Thyroid gland (tissue), 4 donors: ENCODE data around the gene CLSTN2. TPM values are rescaled to one million over a fixed set of nuclear protein-coding genes. Genes with fewer than 3 reads are reported as not detected.

Experiments used
- DNase-seq, 2 donors: peaks; one replicate each; pipeline ENCODE4 v3.0.0-alpha.2; 2019
- H3K27ac ChIP-seq, 3 donors: fragments of 200-600 bp; sonication (generic); 1 replicate in 2 of 3; 2 replicates in 1 of 3; pipeline ENCODE4 v1.5.1; 2016 to 2019; ENCODE audit warnings: mild to moderate bottlenecking in 1 of 3, moderate library complexity in 1 of 3
- H3K27me3 ChIP-seq: fragments of 200-600 bp; sonication (generic); one replicate; pipeline ENCODE4 v1.5.1; 2019
- H3K36me3 ChIP-seq, 2 donors: fragments of 200-600 bp; sonication (generic); one replicate each; pipeline ENCODE4 v1.5.1; 2016 to 2019
- H3K4me1 ChIP-seq, 2 donors: fragments of 200-600 bp; sonication (generic); one replicate each; pipeline ENCODE4 v1.5.1; 2017 to 2019
- H3K4me3 ChIP-seq, 3 donors: fragments of 200-600 bp; sonication (generic); replicated peaks in 1 of 3; 1 replicate in 2 of 3; 2 replicates in 1 of 3; pipeline ENCODE4 v1.5.1; 2016; ENCODE audit warnings: mild to moderate bottlenecking in 1 of 3
- H3K9me3 ChIP-seq: fragments of 200-600 bp; sonication (generic); one replicate; pipeline ENCODE4 v1.5.1; 2017
- POLR2A ChIP-seq, 2 donors: fragments of 450-650 bp; IDR thresholded peaks; one replicate each; pipeline ENCODE4 v1.6.1; 2017; ENCODE audit warnings: antibody characterized with exemption in 2 of 2, mild to moderate bottlenecking in 2 of 2, moderate library complexity in 1 of 2
- WGBS, 2 donors: methylation state at CpG; one replicate each; pipeline ENCODE4 v1.1.5; 2017; 5-methylcytosine and 5-hydroxymethylcytosine counted together
- intact Hi-C: fragments of 100-400 bp; cut with DNase I; formaldehyde crosslinking; loops from one replicate; pipeline ENCODE4 v1.15.1; 2023
- total RNA-seq, 4 donors: library from RNA; depleted of rRNA; stranded (reverse); fragments of >200 nt; gene quantifications; one replicate each; pipeline ENCODE4 v1.2.3, GENCODE V29; 2016
- TF ChIP-seq, protein P1 (sequence below), 6 experiments: fragments of 200-600 bp in 3 of 6; fragments of 450-650 bp in 3 of 6; sonication (generic) in 3 of 6; IDR thresholded peaks; one replicate each; pipeline ENCODE4 v1.5.1; 2016 to 2019; ENCODE audit warnings: antibody characterized with exemption in 6 of 6, mild to moderate bottlenecking in 2 of 6, inconsistent platforms in 1 of 6, moderate library complexity in 1 of 6

CLSTN2 gene
- total RNA-seq, 4 donors from 2014 or later = 9.7 to 32.9 (median 15.5) TPM

DNA sequence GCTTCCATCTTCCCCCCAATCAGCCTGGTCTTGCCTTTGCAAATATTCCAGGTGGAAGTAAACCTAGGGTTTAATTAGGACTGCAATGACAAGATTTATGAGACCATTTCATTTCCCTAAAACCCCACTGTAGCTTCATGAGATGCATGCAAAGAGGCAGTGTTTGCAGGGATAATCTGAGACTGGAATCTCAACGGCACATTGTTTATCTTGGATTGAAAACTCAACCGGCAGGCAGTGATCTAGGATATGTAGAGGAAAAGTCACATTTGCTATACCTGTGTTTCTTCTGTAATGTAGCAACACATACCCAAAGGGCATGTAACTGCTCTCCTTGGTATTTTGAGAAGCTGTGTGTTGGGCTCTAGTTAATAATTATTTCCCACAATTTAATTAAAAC is 18.7 kb upstream of the CLSTN2 start:
- Histone ChIP-seq H3K4me1 (no peaks in the 10 kb centered on the region), H3K27ac (no peak overlapping the region), H3K4me3 (no peak overlapping the region), H3K27me3 (no peaks in the 10 kb centered on the region), H3K9me3 (no peaks in the 10 kb centered on the region), H3K36me3 (no peaks in the 10 kb centered on the region)
- no peak for DNase-seq
- TF ChIP-seq, protein P1, sequence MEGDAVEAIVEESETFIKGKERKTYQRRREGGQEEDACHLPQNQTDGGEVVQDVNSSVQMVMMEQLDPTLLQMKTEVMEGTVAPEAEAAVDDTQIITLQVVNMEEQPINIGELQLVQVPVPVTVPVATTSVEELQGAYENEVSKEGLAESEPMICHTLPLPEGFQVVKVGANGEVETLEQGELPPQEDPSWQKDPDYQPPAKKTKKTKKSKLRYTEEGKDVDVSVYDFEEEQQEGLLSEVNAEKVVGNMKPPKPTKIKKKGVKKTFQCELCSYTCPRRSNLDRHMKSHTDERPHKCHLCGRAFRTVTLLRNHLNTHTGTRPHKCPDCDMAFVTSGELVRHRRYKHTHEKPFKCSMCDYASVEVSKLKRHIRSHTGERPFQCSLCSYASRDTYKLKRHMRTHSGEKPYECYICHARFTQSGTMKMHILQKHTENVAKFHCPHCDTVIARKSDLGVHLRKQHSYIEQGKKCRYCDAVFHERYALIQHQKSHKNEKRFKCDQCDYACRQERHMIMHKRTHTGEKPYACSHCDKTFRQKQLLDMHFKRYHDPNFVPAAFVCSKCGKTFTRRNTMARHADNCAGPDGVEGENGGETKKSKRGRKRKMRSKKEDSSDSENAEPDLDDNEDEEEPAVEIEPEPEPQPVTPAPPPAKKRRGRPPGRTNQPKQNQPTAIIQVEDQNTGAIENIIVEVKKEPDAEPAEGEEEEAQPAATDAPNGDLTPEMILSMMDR (IDR thresholded peaks at IDR 0.05) = no peak
- no peak for TF ChIP-seq POLR2A (IDR thresholded peaks at IDR 0.05)
- intact Hi-C loops = no loop called here
- WGBS, 2 donors = 23 to 33% methylated on average over 2 of the region's 2 CpGs

- no peaks in the 10 kb centered on the region for H3K4me1 ChIP-seq
- H3K27me3 ChIP-seq = no peaks in the 10 kb centered on the region
- no peaks in the 10 kb centered on the region for H3K36me3 ChIP-seq
- intact Hi-C loops = no loop called here
- 88 to 92% methylated on average over 10 of the region's 10 CpGs for WGBS, 2 donors
- TF ChIP-seq, protein P1 (IDR thresholded peaks at IDR 0.05) = no peak
- TF ChIP-seq POLR2A (IDR thresholded peaks at IDR 0.05) = no peak
- no peak for DNase-seq
- no peaks in the 10 kb centered on the region for H3K9me3 ChIP-seq
- no peak overlapping the region for H3K4me3 ChIP-seq
- H3K27ac ChIP-seq = no peak overlapping the region
Observed at GRCh38 chr3:139917226-139917785, 17.7 kb upstream of the CLSTN2 start.

DNA sequence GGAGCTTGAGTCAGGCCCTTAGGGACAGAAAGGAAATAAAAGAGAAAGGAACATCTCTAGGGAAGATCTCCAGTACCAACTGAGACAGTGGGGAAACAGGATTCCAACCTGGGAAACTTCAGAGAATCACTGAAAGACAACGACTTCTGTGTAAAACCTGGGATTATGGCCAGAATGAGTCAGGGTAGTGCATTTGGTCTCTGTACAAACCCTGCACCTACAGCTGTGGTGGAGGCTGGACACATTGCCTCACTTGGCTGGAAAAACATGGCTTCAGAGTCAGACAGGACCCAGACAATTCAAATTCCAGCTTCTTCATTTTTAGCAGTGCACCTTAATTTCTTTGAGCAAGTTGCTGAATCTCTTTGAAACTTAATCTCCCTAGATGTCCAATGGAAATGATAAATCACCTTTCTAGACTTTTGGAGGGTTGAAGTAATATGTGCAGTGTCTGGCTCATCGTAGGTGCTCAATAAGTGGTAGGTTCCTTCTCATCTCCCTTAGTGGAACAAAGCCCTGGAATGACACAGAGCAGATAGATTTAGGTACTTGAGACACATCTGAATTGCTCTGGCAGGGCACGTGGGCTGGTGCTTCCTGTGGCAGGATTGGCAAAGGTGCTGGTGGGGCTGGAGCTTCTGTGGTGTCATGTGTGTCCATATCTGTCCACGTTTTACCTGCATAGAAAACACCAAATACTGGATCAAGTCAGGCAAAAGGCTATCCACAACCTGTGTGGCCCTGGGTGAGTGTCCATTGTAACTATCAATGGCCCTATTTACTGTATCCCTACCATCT is 6.1 kb upstream of the CLSTN2 start:
- Histone ChIP-seq H3K9me3 (no peaks in the 10 kb centered on the region), H3K27ac (no peak overlapping the region), H3K36me3 (no peaks in the 10 kb centered on the region), H3K4me1 (no peaks in the 10 kb centered on the region), H3K4me3 (no peak overlapping the region), H3K27me3 (no peaks in the 10 kb centered on the region)
- TF ChIP-seq POLR2A (IDR thresholded peaks at IDR 0.05) = no peak
- TF ChIP-seq, protein P1 (IDR thresholded peaks at IDR 0.05) = no peak
- no peak for DNase-seq
- WGBS, 2 donors = 72 to 78% methylated on average over 4 of the region's 4 CpGs
- intact Hi-C loops = no loop called here

DNA sequence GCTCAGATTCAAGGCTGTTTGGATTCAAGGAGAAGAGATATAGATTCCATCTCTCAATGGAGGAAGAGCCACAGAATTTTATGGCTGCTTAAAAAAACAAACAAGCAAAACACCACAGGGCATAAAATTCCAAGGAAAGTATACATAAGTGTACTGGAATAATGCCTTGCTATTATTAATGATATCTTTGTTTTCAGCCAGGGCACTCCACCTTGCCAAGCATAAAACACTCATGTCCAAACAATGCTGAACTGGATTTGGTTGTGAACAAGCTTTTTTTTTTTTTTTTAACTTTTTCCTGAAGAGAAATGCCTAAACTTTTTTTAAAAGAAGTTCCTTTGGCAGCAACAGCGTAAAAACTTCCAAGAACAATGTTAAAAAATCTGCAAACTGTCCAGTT is 4.8 kb upstream of the CLSTN2 start:
- intact Hi-C loops = no loop called here
- Histone ChIP-seq H3K36me3 (no peaks in the 10 kb centered on the region), H3K27me3 (peaks cover 5% of the 10 kb centered on the region), H3K27ac (no peak overlapping the region), H3K9me3 (no peaks in the 10 kb centered on the region), H3K4me1 (peaks cover under 1 to 5% of the 10 kb centered on the region in 2 donors), H3K4me3 (no peak overlapping the region)
- no peak for TF ChIP-seq POLR2A (IDR thresholded peaks at IDR 0.05)
- TF ChIP-seq, protein P1 (IDR thresholded peaks at IDR 0.05) = no peak
- no peak for DNase-seq
- WGBS, 2 donors = 81 to 82% methylated on average over 1 of the region's 1 CpG

GRCh38 chr3:139933766-139934165 is 1.2 kb upstream of the CLSTN2 start:
- no peak overlapping the region for H3K27ac ChIP-seq
- TF ChIP-seq POLR2A (IDR thresholded peaks at IDR 0.05) = no peak
- TF ChIP-seq, protein P1 (IDR thresholded peaks at IDR 0.05) = no peak
- no peak overlapping the region for H3K4me3 ChIP-seq
- DNase-seq = no peak
- intact Hi-C loops = no loop called here
- peaks cover 8 to 13% of the 10 kb centered on the region in 2 donors for H3K4me1 ChIP-seq
- H3K9me3 ChIP-seq = no peaks in the 10 kb centered on the region
- 26 to 28% methylated on average over 2 of the region's 2 CpGs for WGBS, 2 donors
- peaks cover 10% of the 10 kb centered on the region for H3K27me3 ChIP-seq
- H3K36me3 ChIP-seq = no peaks in the 10 kb centered on the region
